Motor neuron (in vitro differentiated cells): Measurements from ENCODE around the gene SEC14L2. TPM values are rescaled to one million over a fixed set of nuclear protein-coding genes. Genes with fewer than 3 reads are reported as not detected.

Experiments used
- ATAC-seq, 8 experiments: fragments of 200-7000 bp; cut with Tn5 transposase; replicated peaks in 6 of 8; 2 replicates each; pipeline ENCODE4 v1.8.0; 2021; ENCODE audit warnings: mild to moderate bottlenecking in 8 of 8, moderate library complexity in 8 of 8
- H3K27ac ChIP-seq, 2 donors: fragments of 250-450 bp; sonication (Bioruptor Pico); 2 replicates each; pipeline ENCODE4 v1.9.0; 2021; ENCODE audit warnings: antibody characterized with exemption in 2 of 2, mild to moderate bottlenecking in 2 of 2, moderate library complexity in 1 of 2
- H3K4me1 ChIP-seq, 2 donors: fragments of 250-450 bp; sonication (Bioruptor Pico); replicated peaks in 1 of 2; 2 replicates each; pipeline ENCODE4 v1.6.1; 2021; ENCODE audit warnings: antibody characterized with exemption in 2 of 2, mild to moderate bottlenecking in 2 of 2, moderate library complexity in 1 of 2
- H3K4me3 ChIP-seq, 5 donors: fragments of 250-450 bp; sonication (Bioruptor Pico); 2 replicates each; pipeline ENCODE4 v1.9.0; 2021; ENCODE audit warnings: antibody characterized with exemption in 5 of 5, mild to moderate bottlenecking in 5 of 5, moderate library complexity in 4 of 5
- WGBS, 10 experiments: fragments of 450-650 bp; shearing (Covaris generic); methylation state at CpG; one replicate each; pipeline ENCODE4 v1.0.0; 2022; 5-methylcytosine and 5-hydroxymethylcytosine counted together
- in situ Hi-C, 9 experiments: fragments of 400-800 bp; cut with MboI; loops; one replicate each; pipeline ENCODE4 v1.15.0; 2021; ENCODE audit warnings: low sequenced_read_pairs in 9 of 9, low pct_unique_long_range_greater_than_20kb in 2 of 9; ENCODE audit not compliant: unreplicated experiment in 9 of 9
- total RNA-seq, 8 experiments: library from RNA; unstranded; fragments of 300-600 nt; gene quantifications; 2 replicates each; pipeline versions ENCODE4 v1.2.3 to v1.2.4, GENCODE V29; 2022

SEC14L2 gene
- total RNA-seq, 8 experiments from 2014 or later, result 2.0 to 17.3 (median 7.5) TPM

- in situ Hi-C loops, result no loop called here
- peaks cover 4% of the 10 kb centered on the region in 2 donors for H3K4me1 ChIP-seq
- 17 to 80% (median 55%) methylated on average over 1 to 3 of the region's 7 CpGs; no CpG with 5 or more reads in 4 of the 10 experiments for WGBS, 10 experiments
- H3K4me3 ChIP-seq, result no peak overlapping the region
- H3K27ac ChIP-seq, result no peak overlapping the region
- peak in 2 of 8 experiments; percentile 22 to 50 for ATAC-seq
Observed at GRCh38 chr22:30362651-30363281, 34.1 kb upstream of the SEC14L2 start.

GRCh38 chr22:30365891-30366290 lies 30.9 kb upstream of the SEC14L2 start:
- in situ Hi-C loops, result no loop called here
- no peaks in the 10 kb centered on the region for H3K4me1 ChIP-seq
- 75 to 88% (median 80%) methylated on average over 3 to 10 of the region's 18 CpGs; no CpG with 5 or more reads in 7 of the 10 experiments for WGBS, 10 experiments
- no peak overlapping the region for H3K4me3 ChIP-seq
- no peak for ATAC-seq
- H3K27ac ChIP-seq, result no peak overlapping the region

- no peaks in the 10 kb centered on the region for H3K4me1 ChIP-seq
- in situ Hi-C loops, result no loop called here
- H3K4me3 ChIP-seq, result no peak overlapping the region
- 30 to 100% (median 81%) methylated on average over 1 to 8 of the region's 9 CpGs; no CpG with 5 or more reads in 2 of the 10 experiments for WGBS, 10 experiments
- H3K27ac ChIP-seq, result no peak overlapping the region
- no peak for ATAC-seq
Observed at GRCh38 chr22:30368420-30368819, 28.4 kb upstream of the SEC14L2 start.

GRCh38 chr22:30370641-30371230 lies 26.1 kb upstream of the SEC14L2 start:
- no peak for ATAC-seq
- H3K4me1 ChIP-seq, result no peaks in the 10 kb centered on the region
- no peak overlapping the region for H3K4me3 ChIP-seq
- WGBS, 10 experiments, result 74 to 100% (median 83%) methylated on average over 1 to 11 of the region's 19 CpGs; no CpG with 5 or more reads in 3 of the 10 experiments
- no peak overlapping the region for H3K27ac ChIP-seq
- in situ Hi-C loops, result no loop called here

- Histone ChIP-seq H3K4me1 (no peaks in the 10 kb centered on the region), H3K27ac (no peak overlapping the region), H3K4me3 (no peak overlapping the region)
- in situ Hi-C loops, result no loop called here
- ATAC-seq, result no peak
- 95% methylated on average over 3 of the region's 9 CpGs; no CpG with 5 or more reads in 9 of the 10 experiments for WGBS, 10 experiments
Observed at GRCh38 chr22:30371321-30371720, 25.5 kb upstream of the SEC14L2 start.

- Histone ChIP-seq H3K27ac (no peak overlapping the region), H3K4me3 (no peak overlapping the region), H3K4me1 (no peaks in the 10 kb centered on the region)
- in situ Hi-C loops, result no loop called here
- WGBS, 10 experiments, result 80 to 100% (median 82%) methylated on average over 1 to 3 of the region's 13 CpGs; no CpG with 5 or more reads in 7 of the 10 experiments
- no peak for ATAC-seq
Observed at GRCh38 chr22:30371981-30372380, 24.8 kb upstream of the SEC14L2 start.

- no peak for ATAC-seq
- Histone ChIP-seq H3K4me1 (no peaks in the 10 kb centered on the region), H3K4me3 (no peak overlapping the region), H3K27ac (no peak overlapping the region)
- in situ Hi-C loops, result no loop called here
- 0 to 100% (median 86%) methylated on average over 1 to 6 of the region's 8 CpGs; no CpG with 5 or more reads in 6 of the 10 experiments for WGBS, 10 experiments
Observed at GRCh38 chr22:30372915-30373314, 23.9 kb upstream of the SEC14L2 start.

- no peaks in the 10 kb centered on the region for H3K4me1 ChIP-seq
- in situ Hi-C loops, result no loop called here
- no peak overlapping the region for H3K27ac ChIP-seq
- WGBS, 10 experiments, result 64 to 100% (median 80%) methylated on average over 2 to 4 of the region's 33 CpGs; no CpG with 5 or more reads in 7 of the 10 experiments
- ATAC-seq, result peak in 4 of 8 experiments; percentile 18 to 23 (median 22)
- H3K4me3 ChIP-seq, result no peak overlapping the region
Observed at GRCh38 chr22:30373331-30374325, 23.2 kb upstream of the SEC14L2 start.

- in situ Hi-C loops, result loop anchor here in 4 of 9 experiments (25.0 kb wide), 1 partner anchor 263 kb away; no protein-coding TSS in a partner anchor
Observed at GRCh38 chr22:30375312-30375849, 21.4 kb upstream of the SEC14L2 start.

GRCh38 chr22:30380011-30380410 lies 16.8 kb upstream of the SEC14L2 start:
- in situ Hi-C loops, result loop anchor here in 4 of 9 experiments (25.0 kb wide), 1 partner anchor 268 kb away; no protein-coding TSS in a partner anchor
- H3K27ac ChIP-seq, result no peak overlapping the region
- no peaks in the 10 kb centered on the region for H3K4me1 ChIP-seq
- ATAC-seq, result peak in 1 of 8 experiments; percentile 4
- 80 to 87% methylated on average over 1 to 6 of the region's 20 CpGs; no CpG with 5 or more reads in 8 of the 10 experiments for WGBS, 10 experiments
- H3K4me3 ChIP-seq, result no peak overlapping the region

More at GRCh38 chr22:30375312-30375849, 21.4 kb upstream of the SEC14L2 start:
- Histone ChIP-seq H3K4me3 (no peak overlapping the region), H3K4me1 (no peaks in the 10 kb centered on the region), H3K27ac (no peak overlapping the region)
- no peak for ATAC-seq
- WGBS, 10 experiments, result 74 to 100% (median 100%) methylated on average over 1 to 11 of the region's 13 CpGs; no CpG with 5 or more reads in 4 of the 10 experiments

GRCh38 chr22:30381264-30381663 lies 15.6 kb upstream of the SEC14L2 start:
- H3K4me1 ChIP-seq, result peaks cover under 1 to 3% of the 10 kb centered on the region in 2 donors
- ATAC-seq, result no peak
- in situ Hi-C loops, result loop anchor here in 4 of 9 experiments (25.0 kb wide), 1 partner anchor 269 kb away; no protein-coding TSS in a partner anchor
- H3K4me3 ChIP-seq, result no peak overlapping the region
- WGBS, 10 experiments, result 80 to 93% (median 88%) methylated on average over 2 to 10 of the region's 12 CpGs; no CpG with 5 or more reads in 6 of the 10 experiments
- no peak overlapping the region for H3K27ac ChIP-seq

GRCh38 chr22:30382340-30382739 lies 14.5 kb upstream of the SEC14L2 start:
- in situ Hi-C loops, result loop anchor here in 4 of 9 experiments (25.0 kb wide), 1 partner anchor 270 kb away; no protein-coding TSS in a partner anchor
- 94% methylated on average over 3 of the region's 5 CpGs; no CpG with 5 or more reads in 9 of the 10 experiments for WGBS, 10 experiments
- ATAC-seq, result no peak
- Histone ChIP-seq H3K4me1 (peaks cover 3 to 7% of the 10 kb centered on the region in 2 donors), H3K4me3 (no peak overlapping the region), H3K27ac (no peak overlapping the region)
